GM19025 (cell line): ENCODE data around the gene PTGDR.

Experiments used
- ATAC-seq: cut with Tn5 transposase; IDR thresholded peaks from one replicate; pipeline ENCODE4 v1.9.1; 2021; ENCODE audit warnings: mild to moderate bottlenecking, low read depth, moderate library complexity; ENCODE audit not compliant: unreplicated experiment

Gene PTGDR

GRCh38 chr14:52307905-52308304 lies 40.4 kb downstream of the PTGDR start:
- no peak for ATAC-seq

GRCh38 chr14:52310541-52310940 lies 43.0 kb downstream of the PTGDR start:
- ATAC-seq, result no peak

GRCh38 chr14:52312931-52313355 lies 45.4 kb downstream of the PTGDR start:
- ATAC-seq, result no peak

GRCh38 chr14:52313462-52313861 lies 46.0 kb downstream of the PTGDR start:
- ATAC-seq, result no peak

- ATAC-seq, result peak; percentile 51
These were observed 46.6 kb downstream of the PTGDR start, which contains the start of gene PTGER2 for GRCh38 chr14:52313903-52314594. PTGER2 (plus strand) TSS chr14:52314312; CDS start chr14:52314549, 237 bp downstream.

GRCh38 chr14:52314595-52315354 lies 47.3 kb downstream of the PTGDR start:
- peak; percentile 29 for ATAC-seq

- ATAC-seq, result no peak
These were observed 47.8 kb downstream of the PTGDR start for GRCh38 chr14:52315355-52315718.

- ATAC-seq, result no peak
These were observed 50.6 kb downstream of the PTGDR start for GRCh38 chr14:52318062-52318461.

GRCh38 chr14:52318826-52319645 lies 51.5 kb downstream of the PTGDR start:
- ATAC-seq, result no peak

GRCh38 chr14:52319919-52320318 lies 52.4 kb downstream of the PTGDR start:
- ATAC-seq, result no peak

GRCh38 chr14:52325126-52325525 lies 57.6 kb downstream of the PTGDR start:
- ATAC-seq, result peak; percentile 93

GRCh38 chr14:52325630-52326029 lies 58.1 kb downstream of the PTGDR start:
- no peak for ATAC-seq
